ENCODE data around the gene WBP2NL.

Gene WBP2NL

DNA sequence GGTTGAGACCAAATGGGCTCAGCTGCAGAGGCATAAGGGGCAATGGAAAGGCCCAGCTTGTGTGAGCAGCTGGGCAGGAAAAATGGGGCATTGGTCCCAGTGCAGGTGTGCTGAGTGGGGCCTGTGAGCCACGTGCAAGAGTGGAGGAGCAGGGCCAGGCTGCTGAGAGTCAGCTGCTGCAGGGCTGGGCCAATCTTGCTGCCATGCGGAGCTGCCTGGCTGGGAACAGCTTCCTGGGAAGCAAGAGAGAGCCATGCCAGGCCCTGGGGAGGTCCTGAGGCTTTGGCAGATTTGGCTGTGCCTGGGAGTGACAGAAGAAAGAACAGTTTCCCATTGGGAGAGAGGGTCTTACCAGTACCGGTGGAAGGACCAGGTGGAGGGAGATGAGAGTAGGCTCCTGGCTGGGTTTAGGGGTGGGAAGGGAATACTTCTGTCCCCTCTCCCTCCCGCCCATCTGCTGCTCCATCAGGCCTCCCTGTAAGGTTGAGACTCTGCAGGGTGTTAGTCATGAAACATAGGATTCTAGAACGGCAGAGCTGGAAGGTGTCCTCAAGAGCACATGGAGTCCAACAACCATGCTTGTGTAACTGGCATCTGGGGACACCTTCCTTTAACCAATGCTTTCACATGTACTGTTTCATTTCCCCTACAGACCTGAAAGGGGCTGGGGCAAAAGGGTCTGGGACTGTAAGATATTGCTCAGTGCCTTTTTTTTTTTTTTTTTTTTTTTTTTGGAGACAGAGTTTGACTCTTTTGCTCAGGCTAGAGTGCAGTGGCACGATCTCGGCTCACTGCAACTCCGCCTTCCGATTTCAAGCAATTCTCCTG is 19.0 kb upstream of the WBP2NL start:
- DNase-seq (ENCODE audit: low spot score) = no peak

DNA sequence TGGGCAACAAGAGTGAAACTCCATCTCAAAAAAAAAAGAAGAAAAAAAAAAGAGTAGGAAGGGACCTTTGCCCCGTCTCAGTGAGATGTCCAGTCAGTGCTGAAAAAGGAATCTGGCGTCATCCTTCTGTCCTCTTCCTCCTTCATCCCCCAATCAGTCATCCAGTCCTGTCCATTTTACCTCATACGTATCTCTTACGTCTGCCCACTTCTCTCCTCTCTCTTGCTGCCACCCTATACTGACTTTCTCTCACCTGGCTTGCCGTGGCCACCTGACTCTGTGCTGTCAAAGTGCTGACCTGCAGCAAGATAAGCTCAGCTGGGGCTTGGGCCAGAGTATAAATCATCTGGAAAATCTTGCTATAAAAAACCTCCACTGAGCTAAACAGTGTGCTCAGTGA is 15.7 kb upstream of the WBP2NL start:
- DNase-seq (ENCODE audit: low spot score) = no peak

DNA sequence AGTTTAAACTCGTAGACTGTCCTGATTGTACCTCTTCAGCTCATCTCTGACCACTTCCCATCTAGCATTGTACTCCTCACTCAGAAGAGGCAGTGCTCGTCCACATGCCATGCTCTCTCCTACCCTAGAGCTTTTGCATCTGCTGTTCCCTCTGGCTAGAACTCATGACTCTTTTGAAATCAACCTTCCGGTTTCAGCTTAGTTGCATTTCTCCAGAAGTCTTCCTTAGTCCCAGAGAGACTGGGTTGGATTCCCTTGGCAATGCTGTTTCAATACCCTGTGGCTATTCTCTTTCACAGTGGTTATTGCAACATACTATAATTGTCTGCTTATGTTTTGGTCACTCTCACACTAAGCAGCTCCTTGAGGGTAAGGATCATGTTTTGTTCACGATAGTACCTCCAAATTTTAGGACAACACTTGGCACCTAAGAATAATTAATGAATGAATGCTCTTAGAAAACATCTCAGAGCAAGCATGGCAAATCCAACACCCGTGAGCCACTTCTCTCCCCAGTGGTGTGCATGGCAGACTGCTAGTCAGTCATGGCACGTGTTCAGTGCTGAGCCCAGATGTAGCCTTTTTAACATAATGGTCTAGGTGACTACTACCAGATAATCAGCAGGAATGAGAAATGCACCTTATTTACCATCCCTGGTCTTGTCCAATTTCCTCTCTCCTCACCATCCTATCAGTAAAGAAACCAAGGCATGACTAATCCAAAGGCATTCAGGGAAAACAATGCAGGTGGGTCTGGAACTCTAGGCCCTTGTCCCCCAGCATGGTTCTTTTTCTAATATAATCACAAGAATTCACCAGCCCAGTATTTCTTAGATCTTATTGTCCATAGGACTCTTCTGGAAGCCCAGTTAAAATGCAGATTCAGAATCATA is 14.8 kb upstream of the WBP2NL start:
- no peak for DNase-seq (ENCODE audit: low spot score)

DNA sequence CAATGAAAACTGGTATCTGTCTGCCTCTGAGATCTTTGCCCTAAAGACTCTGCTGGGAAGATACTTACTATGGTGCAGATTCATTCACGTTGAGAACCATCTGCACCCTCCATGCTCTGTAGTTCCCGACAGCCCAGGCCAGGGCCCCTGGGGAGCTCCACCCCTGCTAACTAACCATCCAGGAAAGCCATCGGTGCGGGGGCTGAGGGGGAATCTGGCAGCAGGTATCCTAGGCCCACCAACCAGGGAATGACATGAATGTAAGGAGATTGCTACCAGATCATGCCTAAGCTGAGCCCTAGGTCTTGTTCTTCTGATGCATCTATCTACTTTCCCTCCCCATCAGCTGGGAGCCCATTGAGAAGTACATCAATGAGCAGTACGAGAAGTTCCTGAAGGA is 11.3 kb upstream of the WBP2NL start:
- no peak for DNase-seq (ENCODE audit: low spot score)

DNA sequence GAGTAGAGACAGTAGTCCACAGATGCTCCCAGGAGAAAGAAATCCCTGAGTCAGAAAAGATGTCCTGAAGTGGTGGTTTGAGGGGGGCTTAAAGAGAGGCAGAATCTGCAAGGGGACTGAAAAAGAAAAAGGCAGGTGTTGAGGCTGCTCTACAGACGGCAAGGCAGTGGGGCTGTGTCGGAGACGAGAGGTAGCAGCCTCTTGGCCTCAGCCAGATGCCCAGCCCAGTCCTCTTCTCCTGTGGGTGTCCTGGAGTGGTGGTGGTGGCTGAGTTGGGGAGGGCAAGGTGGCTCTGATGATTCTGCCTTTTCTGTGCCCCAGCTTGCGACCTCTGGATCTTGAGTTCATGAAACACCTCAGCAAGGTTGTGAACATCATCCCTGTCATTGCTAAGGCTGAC is 9.3 kb upstream of the WBP2NL start:
- no peak for DNase-seq (ENCODE audit: low spot score)

DNA sequence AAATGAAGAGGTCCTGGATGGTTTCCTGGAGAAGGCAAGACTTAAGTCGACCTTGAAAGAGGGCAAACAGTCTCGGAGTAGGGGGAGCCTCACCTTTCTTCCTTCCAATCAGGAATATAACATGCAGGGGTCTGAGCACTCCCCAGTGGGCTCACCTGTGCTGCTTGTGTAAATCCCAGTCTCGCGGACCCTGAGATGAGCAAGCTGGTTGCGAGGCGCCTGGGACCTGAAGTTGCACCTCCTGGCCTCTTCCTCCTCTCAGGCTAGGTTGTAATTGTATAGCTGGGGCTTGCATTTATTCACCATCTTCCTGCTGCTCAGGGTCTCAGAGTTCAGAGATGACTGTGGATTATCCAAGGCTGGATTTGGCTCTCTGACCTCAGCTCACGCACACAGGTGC is 7.5 kb upstream of the WBP2NL start:
- DNase-seq (ENCODE audit: low spot score) = no peak

DNA sequence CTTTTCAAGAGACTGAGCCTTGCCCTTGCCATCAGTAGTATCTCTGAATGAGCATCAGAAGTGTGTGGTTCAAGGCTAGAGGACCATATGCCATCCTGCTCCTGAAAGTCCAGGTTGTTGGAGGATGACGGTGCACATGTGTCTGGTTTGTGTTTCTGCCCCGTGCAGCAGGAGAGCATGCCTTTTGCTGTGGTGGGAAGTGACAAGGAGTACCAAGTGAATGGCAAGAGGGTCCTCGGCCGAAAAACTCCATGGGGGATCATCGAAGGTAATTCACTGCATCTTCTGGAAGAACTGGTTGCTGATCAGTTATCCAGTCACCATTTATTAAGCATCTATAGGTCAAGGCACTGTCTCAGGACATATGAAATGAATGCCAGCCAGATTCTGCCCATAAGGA is 6.1 kb upstream of the WBP2NL start:
- no peak for DNase-seq (ENCODE audit: low spot score)

DNA sequence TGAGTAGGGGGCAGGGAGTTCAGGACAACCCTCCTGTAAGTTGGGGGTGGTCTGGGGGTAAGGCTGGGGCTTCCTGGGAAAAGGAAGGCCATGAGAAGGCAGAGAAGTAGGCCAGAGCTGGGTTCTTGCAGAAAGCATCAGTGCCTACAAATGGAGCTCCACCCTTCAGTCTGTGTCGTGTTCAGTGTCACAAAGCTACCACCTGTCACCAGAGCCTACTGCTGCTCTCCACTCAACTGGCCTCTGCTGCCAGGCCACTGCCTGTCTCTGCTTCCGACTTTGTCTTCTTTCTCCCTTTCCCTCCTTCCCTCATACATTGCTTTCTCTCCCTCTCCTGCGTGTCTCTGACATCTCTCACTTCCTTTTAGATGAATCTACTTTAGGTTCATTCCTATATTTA is 3.4 kb upstream of the WBP2NL start:
- DNase-seq (ENCODE audit: low spot score) = no peak

DNA sequence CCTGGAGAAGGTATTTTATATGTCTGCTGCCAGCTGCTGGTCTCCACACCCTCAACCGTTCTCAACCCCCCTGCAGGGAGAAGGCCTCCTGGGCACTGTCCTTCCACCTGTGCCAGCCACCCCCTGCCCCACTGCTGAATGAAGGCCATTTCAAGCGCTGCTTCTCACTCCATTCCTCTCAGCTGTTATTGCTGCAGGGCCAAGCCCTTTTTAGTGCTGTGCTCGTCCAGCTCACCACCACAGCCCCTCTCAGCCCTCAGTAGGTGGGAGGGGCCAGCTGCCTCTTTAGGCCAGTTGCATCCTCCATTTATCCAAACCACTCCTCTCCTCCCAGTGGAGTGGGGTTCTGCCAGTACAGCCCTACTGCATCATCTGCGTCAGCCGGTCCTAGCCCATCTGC is 1.8 kb upstream of the WBP2NL start:
- no peak for DNase-seq (ENCODE audit: low spot score)

DNA sequence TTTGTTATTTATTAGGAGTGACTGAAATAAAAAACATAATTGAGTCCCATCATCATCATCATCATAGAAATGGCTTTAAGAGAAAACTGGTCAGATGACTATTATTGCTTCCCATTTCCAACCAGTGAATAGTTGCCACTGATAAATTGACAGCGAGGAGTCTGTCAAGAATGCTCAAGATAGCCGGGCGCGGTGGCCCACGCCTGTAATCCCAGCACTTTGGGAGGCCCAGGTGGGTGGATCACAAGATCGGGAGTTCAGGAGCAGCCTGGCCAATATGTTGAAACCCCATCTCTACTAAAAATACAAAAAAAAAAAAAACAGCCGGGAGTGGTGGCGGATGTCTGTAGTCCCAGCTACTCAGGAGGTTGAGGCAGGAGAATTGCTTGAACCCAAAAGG is 1.9 kb downstream of the WBP2NL start:
- no peak for DNase-seq (ENCODE audit: low spot score)

DNA sequence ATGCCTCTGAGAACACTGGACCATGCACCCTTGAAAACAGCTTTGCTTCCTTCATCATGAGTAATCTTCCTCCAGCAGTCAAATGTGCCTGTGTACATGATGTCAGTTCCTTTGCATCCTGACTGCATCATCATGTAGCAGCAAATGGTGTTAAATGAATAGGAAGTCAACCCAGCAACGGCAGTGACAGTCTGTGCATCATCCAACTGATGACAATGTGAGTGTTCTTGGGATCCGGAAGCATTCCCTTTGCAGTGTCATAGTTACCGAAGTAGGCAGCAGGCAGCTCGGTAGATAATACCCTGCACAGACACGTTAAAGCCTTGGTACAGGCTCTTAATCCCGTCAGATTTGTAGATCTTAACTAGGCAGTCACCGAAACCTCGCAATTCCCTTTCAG is 2.5 kb downstream of the WBP2NL start:
- no peak for DNase-seq (ENCODE audit: low spot score)

DNA sequence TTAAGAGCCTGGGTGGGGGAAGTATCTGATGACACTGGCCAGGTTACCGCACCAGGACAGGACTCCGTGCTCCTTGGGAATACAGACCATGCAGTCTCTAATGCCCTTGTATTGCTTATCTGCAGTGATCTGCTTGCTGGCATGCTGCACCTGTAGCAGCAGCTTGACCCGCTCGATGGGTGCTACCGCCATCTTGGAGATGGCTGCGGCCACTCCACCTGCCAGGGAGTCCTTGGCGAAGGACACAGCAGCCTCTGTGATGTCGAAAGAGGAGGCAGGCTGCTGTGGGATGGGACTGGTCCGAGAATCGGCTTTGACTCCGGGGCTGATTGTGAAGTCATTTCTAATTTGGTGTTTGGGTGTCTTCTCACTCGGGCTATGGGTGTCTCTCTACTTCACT is 3.1 kb downstream of the WBP2NL start:
- DNase-seq (ENCODE audit: low spot score) = no peak

DNA sequence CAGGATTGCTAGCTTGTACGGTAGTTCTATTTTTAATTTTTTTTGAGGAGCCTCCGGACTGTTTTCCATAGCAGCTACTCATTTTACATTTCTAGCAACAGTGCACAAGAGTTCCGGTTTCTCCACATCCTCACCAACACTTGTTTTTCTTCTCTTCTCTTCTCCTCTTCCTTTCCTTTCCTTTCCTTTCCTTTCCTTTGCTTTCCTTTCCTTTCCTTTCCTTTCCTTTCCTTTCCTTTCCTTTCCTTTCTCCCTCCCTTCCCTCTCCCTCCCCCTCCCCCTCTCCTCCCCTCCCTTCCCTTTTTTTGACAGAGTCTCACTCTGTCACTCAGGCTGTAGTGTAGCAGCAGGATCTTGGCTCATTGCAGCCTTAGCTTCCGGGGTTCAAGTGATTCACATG is 9.3 kb downstream of the WBP2NL start:
- DNase-seq (ENCODE audit: low spot score) = no peak

DNA sequence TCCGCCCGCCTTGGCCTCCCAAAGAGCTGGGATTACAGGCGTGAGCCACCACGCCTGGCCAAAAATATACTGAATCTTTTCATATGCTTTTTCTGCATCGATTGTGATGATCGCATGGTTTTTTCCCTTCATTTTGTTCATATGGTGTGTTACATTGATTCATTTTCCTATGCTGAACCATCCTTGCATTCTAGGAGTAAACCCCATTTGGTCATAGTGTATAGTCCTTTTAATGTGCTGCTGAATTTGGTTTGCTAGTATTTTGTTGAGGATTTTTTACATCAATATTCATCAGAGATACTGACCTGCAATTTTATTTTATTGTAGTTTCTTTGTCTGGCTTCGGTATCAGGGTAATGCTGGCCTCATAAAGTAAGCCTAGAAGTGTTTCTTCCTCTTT is 12.2 kb downstream of the WBP2NL start:
- no peak for DNase-seq (ENCODE audit: low spot score)

DNA sequence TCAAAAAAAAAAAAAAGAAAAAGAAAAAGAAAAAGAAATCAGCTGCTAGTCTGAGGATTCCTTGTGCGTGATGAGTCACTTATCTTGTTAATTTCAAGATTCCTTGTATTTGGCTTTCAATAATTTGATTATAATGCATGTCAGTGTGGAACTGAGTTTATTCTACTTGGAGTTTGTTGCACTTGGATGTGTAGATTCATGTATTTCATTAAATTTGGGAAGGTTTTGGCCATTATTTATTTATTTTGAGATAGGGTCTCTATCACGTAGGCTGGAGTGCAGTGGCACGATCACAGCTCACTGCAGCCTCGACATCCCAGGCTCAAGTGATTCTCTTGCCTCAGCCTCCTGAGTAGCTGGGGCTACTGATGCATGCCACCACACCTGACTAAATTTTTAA is 14.8 kb downstream of the WBP2NL start:
- DNase-seq (ENCODE audit: low spot score) = no peak

DNA sequence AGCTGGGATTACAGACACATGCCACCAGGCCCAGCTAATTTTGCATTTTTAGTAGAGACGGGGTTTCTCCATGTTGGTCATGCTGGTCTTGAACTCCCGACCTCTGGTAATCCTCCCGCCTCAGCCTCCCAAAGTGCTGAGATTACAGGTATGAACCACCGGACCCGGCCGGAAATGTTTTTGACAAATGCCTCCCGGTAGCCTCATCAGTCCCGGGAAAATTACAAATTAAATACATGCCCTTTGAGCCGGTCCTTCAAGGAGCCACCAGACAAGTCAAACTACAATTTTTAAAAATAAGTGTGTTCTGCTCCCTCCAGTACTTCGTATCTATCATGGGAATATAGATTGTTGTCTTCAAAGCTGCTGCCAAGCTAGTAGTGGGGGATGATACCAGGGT is 17.5 kb downstream of the WBP2NL start:
- no peak for DNase-seq (ENCODE audit: low spot score)

DNA sequence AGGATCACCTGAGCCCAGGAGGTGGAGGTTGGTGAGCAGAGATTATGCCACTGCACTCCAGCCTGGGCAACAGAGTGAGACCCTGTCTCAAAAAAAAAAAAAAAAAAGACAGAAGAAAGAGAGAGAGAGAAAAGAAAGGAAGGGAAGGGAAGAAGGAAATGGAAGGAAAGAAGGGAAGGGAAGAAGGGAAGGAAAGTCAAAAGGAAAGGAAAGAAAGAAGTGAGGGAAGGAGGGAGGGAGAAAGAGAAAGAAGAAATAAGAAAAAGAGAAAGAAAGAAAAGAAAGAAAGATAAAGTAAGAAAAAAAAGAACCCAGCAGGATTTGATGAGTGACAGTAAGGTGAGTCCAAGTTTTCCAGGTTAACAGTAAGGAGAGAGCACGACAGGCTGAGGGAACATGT is 19.6 kb downstream of the WBP2NL start:
- no peak for DNase-seq (ENCODE audit: low spot score)

DNA sequence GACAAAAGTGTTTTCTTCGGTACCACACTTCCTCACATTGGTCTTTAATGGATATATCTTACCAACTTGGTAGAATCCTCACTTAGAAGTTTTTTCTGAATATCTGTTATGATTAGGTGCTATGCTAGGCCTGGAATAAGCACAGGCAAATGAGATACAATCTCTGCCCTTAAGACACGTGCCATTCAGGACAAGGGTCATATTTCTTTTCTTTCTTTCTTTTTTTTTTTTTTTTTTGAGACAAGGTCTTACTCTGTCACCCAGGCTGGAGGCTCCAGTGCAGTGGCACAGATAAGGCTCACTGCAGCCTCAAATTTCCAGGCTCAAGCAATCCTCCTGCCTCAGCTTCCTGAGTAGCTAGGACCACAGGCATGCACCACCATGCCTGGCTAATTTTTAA is 23.0 kb downstream of the WBP2NL start:
- DNase-seq (ENCODE audit: low spot score) = no peak

DNA sequence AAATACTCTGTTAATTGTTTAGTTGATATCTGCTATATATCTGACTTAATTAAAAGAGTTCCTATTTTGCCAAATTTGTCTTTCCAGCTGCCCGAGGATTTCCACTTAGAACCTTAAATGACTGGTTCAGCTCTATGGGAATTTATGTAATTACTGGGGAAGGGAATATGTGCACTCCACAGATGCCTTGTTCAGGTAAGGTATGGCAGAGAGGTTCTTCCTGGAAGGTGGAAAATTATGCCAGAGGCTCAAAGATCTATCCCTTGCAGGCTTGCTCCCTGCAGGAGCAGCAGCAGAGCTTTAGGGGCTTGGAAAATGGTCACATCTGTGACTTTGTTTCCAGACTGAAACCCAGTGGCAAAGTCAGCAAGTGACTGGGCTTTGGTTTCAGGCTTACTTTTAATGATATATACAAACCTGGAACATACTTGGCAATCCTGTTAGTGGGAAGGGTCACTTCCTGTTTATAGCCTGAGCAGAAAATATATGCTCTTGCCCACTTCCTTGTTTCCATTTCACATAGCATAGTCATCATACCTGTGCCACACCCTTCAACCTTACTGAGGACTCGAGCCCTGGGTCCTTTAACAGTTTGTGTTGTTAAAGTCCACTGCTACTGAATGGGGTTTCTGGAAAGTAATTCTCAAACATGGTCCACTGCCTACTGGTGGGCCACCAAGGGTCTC is 23.7 kb downstream of the WBP2NL start:
- no peak for DNase-seq (ENCODE audit: low spot score)

DNA sequence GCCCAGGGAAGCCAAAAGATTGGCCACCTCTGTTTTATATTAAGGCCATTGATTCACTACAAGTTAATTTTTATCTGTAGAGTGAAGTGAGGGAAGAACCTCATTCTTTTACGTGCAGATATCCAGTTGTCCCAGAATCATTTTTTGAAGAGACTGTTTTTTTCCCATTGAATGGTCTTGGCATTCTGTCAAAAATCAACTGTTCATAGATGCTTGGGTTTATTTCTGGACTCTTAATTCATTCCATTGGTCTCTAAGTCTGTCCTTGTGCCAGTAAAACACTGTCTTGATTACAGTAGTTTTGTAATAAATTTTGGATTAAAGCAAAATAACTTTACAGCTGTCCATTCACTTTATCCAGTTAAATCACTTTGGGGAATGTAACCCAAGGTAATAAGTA is 26.8 kb downstream of the WBP2NL start:
- DNase-seq (ENCODE audit: low spot score) = no peak

DNA sequence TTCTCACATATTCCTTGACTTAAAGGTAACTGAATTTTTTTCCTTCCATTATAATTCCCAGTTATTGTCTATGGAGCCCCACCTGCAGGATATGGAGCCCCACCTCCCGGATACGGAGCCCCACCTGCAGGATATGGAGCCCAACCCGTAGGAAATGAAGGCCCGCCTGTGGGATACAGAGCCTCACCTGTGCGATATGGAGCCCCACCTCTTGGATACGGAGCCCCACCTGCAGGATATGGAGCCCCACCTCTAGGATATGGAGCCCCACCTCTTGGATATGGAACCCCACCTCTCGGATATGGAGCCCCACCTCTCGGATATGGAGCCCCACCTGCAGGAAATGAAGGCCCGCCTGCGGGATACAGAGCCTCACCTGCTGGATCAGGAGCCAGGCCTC is 28.1 kb downstream of the WBP2NL start:
- DNase-seq (ENCODE audit: low spot score) = no peak

DNA sequence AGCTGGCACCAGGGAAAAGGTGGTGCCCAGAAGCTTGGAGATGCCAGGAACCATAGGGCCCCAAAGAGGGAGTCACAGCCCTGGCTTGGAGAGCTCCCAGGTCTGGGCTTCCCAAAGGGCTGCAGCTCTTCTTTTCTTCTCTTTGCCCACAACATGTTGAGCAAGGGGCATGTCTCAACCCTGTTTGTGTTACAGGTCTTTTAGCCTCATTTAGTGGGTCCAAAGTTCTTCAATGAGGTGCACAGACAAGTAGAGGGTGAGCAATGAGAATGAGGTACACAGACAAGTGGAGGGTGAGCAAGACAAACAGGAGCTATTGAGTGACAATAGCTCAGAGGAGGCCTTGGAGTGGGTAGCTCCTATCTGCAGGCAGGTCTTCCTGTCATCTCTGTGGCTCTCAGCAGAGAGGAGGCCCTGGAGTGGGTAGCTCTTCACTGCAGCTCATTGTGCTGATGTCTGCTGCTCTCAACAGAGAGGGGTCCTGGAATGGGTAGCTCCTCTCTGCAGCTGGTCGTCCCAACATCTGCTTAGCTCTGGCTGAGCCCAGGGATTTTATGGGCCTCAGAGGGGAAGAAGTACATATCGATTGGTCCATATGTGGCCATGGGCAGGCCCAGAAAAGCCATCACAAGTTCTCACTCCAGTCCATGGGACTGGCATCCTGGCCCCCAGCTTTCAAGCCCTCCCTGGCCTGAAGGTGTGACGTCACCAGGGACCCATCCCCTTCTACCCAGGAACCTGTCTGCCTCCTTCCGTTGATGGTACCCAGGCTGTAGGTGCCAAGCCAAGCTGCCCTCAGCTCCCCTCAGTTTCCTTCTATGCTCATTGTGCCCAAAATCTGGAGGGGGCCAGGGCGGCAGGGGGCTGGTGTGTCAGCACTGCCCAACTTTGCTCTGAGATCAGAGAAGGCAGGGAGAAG is 34.9 kb downstream of the WBP2NL start:
- no peak for DNase-seq (ENCODE audit: low spot score)

All from CD4-positive, alpha-beta T cell treated with Interleukin-6 at 100 ng/mL for 8 hours (primary cell).